ENCODE measurements around the gene TPP2. TPM values are rescaled to one million over a fixed set of nuclear protein-coding genes. Genes with fewer than 3 reads are reported as not detected.

The TPP2 gene
- polyA plus RNA-seq, 1 donor from 2014 or later: 45.4 TPM

DNA sequence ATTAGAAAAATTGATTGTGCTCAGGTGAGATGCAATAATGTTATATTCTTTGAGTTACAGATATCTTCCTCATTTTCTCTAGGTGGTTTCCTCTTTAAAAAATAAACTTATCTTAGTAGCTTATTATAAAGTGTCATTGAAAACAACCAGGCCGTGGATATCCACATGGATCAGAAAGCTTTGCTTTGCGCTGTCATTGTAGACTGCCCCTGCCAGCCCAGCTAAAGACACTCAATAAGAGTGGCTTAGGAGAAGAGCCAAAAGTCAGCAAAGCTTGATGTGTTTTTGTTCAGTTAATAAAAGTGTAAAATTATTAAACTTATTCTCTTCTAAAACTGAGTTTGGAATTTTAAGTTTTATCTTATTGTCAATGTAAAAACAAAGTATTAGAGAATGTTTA is 34.4 kb downstream of the TPP2 start:
- no peaks in the 10 kb centered on the region for H3K9me3 ChIP-seq (ENCODE audit: low read length)
- H3K4me3 ChIP-seq (ENCODE audit: low read length): no peak overlapping the region
- H3K79me2 ChIP-seq (replicated peaks; ENCODE audit: insufficient read depth, low read length): no peaks in the 10 kb centered on the region
- H3K9me2 ChIP-seq (ENCODE audit: insufficient read depth, low read length): no peaks in the 10 kb centered on the region
- no peak overlapping the region for H3K9ac ChIP-seq (ENCODE audit: low read length)
- no peaks in the 10 kb centered on the region for H3F3A ChIP-seq (ENCODE audit: insufficient read depth, low read length, poor library complexity, severe bottlenecking)
- no peak overlapping the region for H3K27ac ChIP-seq (ENCODE audit: low read length)
- H3K36me3 ChIP-seq (ENCODE audit: insufficient read depth, low read length): peaks cover 4% of the 10 kb centered on the region
- no peak overlapping the region for H3K4me2 ChIP-seq (ENCODE audit: low read length)
- H4K20me1 ChIP-seq (ENCODE audit: insufficient read depth): no peaks in the 10 kb centered on the region
- TF ChIP-seq MXI1 (conservative IDR thresholded peaks at IDR 0.05; ENCODE audit: poor library complexity, severe bottlenecking): no peak
- no peak for TF ChIP-seq EZH2 (IDR thresholded peaks at IDR 0.05; ENCODE audit: borderline replicate concordance, insufficient read depth, low read length, poor library complexity, severe bottlenecking)
- no peak for TF ChIP-seq POLR2AphosphoS5 (IDR thresholded peaks at IDR 0.05)
- TF ChIP-seq, protein P1, sequence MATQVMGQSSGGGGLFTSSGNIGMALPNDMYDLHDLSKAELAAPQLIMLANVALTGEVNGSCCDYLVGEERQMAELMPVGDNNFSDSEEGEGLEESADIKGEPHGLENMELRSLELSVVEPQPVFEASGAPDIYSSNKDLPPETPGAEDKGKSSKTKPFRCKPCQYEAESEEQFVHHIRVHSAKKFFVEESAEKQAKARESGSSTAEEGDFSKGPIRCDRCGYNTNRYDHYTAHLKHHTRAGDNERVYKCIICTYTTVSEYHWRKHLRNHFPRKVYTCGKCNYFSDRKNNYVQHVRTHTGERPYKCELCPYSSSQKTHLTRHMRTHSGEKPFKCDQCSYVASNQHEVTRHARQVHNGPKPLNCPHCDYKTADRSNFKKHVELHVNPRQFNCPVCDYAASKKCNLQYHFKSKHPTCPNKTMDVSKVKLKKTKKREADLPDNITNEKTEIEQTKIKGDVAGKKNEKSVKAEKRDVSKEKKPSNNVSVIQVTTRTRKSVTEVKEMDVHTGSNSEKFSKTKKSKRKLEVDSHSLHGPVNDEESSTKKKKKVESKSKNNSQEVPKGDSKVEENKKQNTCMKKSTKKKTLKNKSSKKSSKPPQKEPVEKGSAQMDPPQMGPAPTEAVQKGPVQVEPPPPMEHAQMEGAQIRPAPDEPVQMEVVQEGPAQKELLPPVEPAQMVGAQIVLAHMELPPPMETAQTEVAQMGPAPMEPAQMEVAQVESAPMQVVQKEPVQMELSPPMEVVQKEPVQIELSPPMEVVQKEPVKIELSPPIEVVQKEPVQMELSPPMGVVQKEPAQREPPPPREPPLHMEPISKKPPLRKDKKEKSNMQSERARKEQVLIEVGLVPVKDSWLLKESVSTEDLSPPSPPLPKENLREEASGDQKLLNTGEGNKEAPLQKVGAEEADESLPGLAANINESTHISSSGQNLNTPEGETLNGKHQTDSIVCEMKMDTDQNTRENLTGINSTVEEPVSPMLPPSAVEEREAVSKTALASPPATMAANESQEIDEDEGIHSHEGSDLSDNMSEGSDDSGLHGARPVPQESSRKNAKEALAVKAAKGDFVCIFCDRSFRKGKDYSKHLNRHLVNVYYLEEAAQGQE (IDR thresholded peaks at IDR 0.05; ENCODE audit: borderline replicate concordance): no peak
- TF ChIP-seq, protein P2, sequence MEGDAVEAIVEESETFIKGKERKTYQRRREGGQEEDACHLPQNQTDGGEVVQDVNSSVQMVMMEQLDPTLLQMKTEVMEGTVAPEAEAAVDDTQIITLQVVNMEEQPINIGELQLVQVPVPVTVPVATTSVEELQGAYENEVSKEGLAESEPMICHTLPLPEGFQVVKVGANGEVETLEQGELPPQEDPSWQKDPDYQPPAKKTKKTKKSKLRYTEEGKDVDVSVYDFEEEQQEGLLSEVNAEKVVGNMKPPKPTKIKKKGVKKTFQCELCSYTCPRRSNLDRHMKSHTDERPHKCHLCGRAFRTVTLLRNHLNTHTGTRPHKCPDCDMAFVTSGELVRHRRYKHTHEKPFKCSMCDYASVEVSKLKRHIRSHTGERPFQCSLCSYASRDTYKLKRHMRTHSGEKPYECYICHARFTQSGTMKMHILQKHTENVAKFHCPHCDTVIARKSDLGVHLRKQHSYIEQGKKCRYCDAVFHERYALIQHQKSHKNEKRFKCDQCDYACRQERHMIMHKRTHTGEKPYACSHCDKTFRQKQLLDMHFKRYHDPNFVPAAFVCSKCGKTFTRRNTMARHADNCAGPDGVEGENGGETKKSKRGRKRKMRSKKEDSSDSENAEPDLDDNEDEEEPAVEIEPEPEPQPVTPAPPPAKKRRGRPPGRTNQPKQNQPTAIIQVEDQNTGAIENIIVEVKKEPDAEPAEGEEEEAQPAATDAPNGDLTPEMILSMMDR (IDR thresholded peaks at IDR 0.05; ENCODE audit: poor library complexity, severe bottlenecking): no peak
- no peak for TF ChIP-seq RAD21 (conservative IDR thresholded peaks at IDR 0.05)
- no peak for TF ChIP-seq TAF1 (IDR thresholded peaks at IDR 0.05; ENCODE audit: low read depth)
- TF ChIP-seq SMC3 (conservative IDR thresholded peaks at IDR 0.05; ENCODE audit: poor library complexity): no peak
- TF ChIP-seq EP300 (conservative IDR thresholded peaks at IDR 0.05; ENCODE audit: poor library complexity, severe bottlenecking): no peak
- no peak overlapping the region for H2AFZ ChIP-seq (ENCODE audit: low read depth, low read length)
- H3K27me3 ChIP-seq (ENCODE audit: insufficient read depth, low read depth, low read length): no peaks in the 10 kb centered on the region

DNA sequence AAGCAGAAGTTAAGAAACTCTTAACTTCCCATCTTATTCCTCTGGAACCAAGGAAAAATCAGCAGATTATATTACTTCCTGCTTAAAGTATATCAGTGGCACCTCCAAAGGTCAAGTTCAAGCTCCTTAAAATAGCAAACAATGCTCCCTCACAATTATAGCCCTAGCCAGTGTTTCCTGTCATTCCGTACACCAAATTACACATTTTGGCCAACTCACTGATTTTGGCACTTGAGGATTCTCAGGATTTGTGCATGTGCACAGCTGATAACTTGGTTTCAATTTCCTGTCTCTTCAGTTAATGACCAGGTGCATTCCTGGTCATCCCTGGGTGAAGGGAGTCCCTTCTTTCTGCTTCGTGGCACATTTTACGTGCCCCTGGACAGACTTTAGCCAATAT is 42.0 kb downstream of the TPP2 start:
- Histone ChIP-seq H3K27me3 (ENCODE audit: insufficient read depth, low read depth, low read length) (no peaks in the 10 kb centered on the region), H3K9ac (ENCODE audit: low read length) (no peak overlapping the region), H3K9me2 (ENCODE audit: insufficient read depth, low read length) (no peaks in the 10 kb centered on the region), H3K4me3 (ENCODE audit: low read length) (no peak overlapping the region), H3K27ac (ENCODE audit: low read length) (no peak overlapping the region), H3K36me3 (ENCODE audit: insufficient read depth, low read length) (peaks cover 9% of the 10 kb centered on the region), H3F3A (ENCODE audit: insufficient read depth, low read length, poor library complexity, severe bottlenecking) (no peaks in the 10 kb centered on the region), H3K79me2 (replicated peaks; ENCODE audit: insufficient read depth, low read length) (no peaks in the 10 kb centered on the region), H2AFZ (ENCODE audit: low read depth, low read length) (no peak overlapping the region), H4K20me1 (ENCODE audit: insufficient read depth) (no peaks in the 10 kb centered on the region), H3K9me3 (ENCODE audit: low read length) (no peaks in the 10 kb centered on the region), H3K4me2 (ENCODE audit: low read length) (no peak overlapping the region)
- TF ChIP-seq, protein P1 (IDR thresholded peaks at IDR 0.05; ENCODE audit: borderline replicate concordance): no peak
- TF ChIP-seq, protein P2 (IDR thresholded peaks at IDR 0.05; ENCODE audit: poor library complexity, severe bottlenecking): no peak
- no peak for TF ChIP-seq EZH2 (IDR thresholded peaks at IDR 0.05; ENCODE audit: borderline replicate concordance, insufficient read depth, low read length, poor library complexity, severe bottlenecking)
- TF ChIP-seq RAD21 (conservative IDR thresholded peaks at IDR 0.05): no peak
- no peak for TF ChIP-seq TAF1 (IDR thresholded peaks at IDR 0.05; ENCODE audit: low read depth)
- TF ChIP-seq MXI1 (conservative IDR thresholded peaks at IDR 0.05; ENCODE audit: poor library complexity, severe bottlenecking): no peak
- no peak for TF ChIP-seq SMC3 (conservative IDR thresholded peaks at IDR 0.05; ENCODE audit: poor library complexity)
- no peak for TF ChIP-seq EP300 (conservative IDR thresholded peaks at IDR 0.05; ENCODE audit: poor library complexity, severe bottlenecking)
- no peak for TF ChIP-seq POLR2AphosphoS5 (IDR thresholded peaks at IDR 0.05)

All from neural cell (in vitro differentiated cells).